A549 (cell line): ENCODE data around the gene PARP1. TPM values are rescaled to one million over a fixed set of nuclear protein-coding genes. Genes with fewer than 3 reads are reported as not detected.
A peak's percentile ranks its signal among the peaks of the same experiment; 100 is the strongest.

ENCODE experiments used
- ATAC-seq, 2 experiments: fragments of 200-7000 bp in 1 of 2; fragments of >200 bp in 1 of 2; cut with Nextera tagmentation in 1 of 2; cut with Tn5 transposase in 1 of 2; 3 replicates each; pipeline versions ENCODE4 v1.8.0 to v1.9.1; 2018 to 2020; ENCODE audit warnings: mild to moderate bottlenecking in 1 of 2, moderate library complexity in 1 of 2
- CTCF ChIA-PET: fragments of 300-600 bp; sonication (Branson Sonifier 250); formaldehyde crosslinking; extraction: SDS; loops from one replicate; lab custom pipeline; 2021; ENCODE audit warnings: antibody characterized with exemption, inconsistent platforms; lab: Yijun Ruan, JAX
- POLR2A ChIA-PET: fragments of 350-600 bp; formaldehyde crosslinking; extraction: SDS; loops from one replicate; lab custom pipeline; 2021; ENCODE audit warnings: antibody characterized with exemption, inconsistent platforms; lab: Yijun Ruan, JAX
- DNase-seq, 2 experiments: peaks; one replicate each; pipeline versions ENCODE4 v3.0.0 to v3.0.0-alpha.2; 2011 to 2016; ENCODE audit warnings: low read depth in 1 of 2, low spot score in 1 of 2
- FAIRE-seq: peaks from 2 replicates; lab custom pipeline; 2011; peaks lifted over from hg19 to GRCh38; lab: Jason Lieb, UNC
- H3K27ac ChIP-seq, 2 experiments: fragments of >200 bp; sonication (Bioruptor Twin); formaldehyde crosslinking; 3 replicates each; pipeline ENCODE4 v1.5.1; 2016 to 2017
- H3K4me1 ChIP-seq: fragments of >200 bp; sonication (Bioruptor Twin); formaldehyde crosslinking; 3 replicates; pipeline ENCODE4 v1.6.1; 2016
- H3K4me2 ChIP-seq: fragments of >200 bp; sonication (Bioruptor Twin); formaldehyde crosslinking; 3 replicates; pipeline ENCODE4 v1.6.1; 2016
- H3K4me3 ChIP-seq: fragments of >200 bp; sonication (Bioruptor Twin); formaldehyde crosslinking; 3 replicates; pipeline ENCODE4 v1.5.1; 2016
- H3K9me3 ChIP-seq: fragments of >200 bp; sonication (Bioruptor Twin); formaldehyde crosslinking; 3 replicates; pipeline ENCODE4 v1.6.1; 2016
- ATOH8 ChIP-seq: fragments of 250-450 bp; sonication (Bioruptor Pico); IDR thresholded peaks from 2 replicates; pipeline ENCODE4 v1.5.0; 2020; ENCODE audit warnings: low read depth, mild to moderate bottlenecking, moderate library complexity
- BCL3 ChIP-seq: fragments of >200 bp; sonication (Bioruptor Twin); formaldehyde crosslinking; IDR thresholded peaks from 3 replicates; pipeline ENCODE4 v1.6.1; 2016
- CEBPB ChIP-seq, 2 experiments: fragments of >200 bp in 1 of 2; sonication (Bioruptor Twin) in 1 of 2; formaldehyde crosslinking in 1 of 2; IDR thresholded peaks; 2 replicates each; pipeline ENCODE4 v1.6.1; 2012 to 2016
- CTCF ChIP-seq: fragments of >200 bp; sonication (Bioruptor Twin); formaldehyde crosslinking; IDR thresholded peaks from 3 replicates; pipeline ENCODE4 v1.5.1; 2016
- EHF ChIP-seq: fragments of 250-450 bp; sonication (Bioruptor Pico); IDR thresholded peaks from 2 replicates; pipeline ENCODE4 v1.5.0; 2020; ENCODE audit warnings: mild to moderate bottlenecking
- ELK1 ChIP-seq: fragments of 150-350 bp; IDR thresholded peaks from 2 replicates; pipeline ENCODE4 v1.6.1; 2014; ENCODE audit warnings: low read depth, mild to moderate bottlenecking, low read length
- EP300 ChIP-seq, 2 experiments: fragments of >200 bp; sonication (Bioruptor Twin); formaldehyde crosslinking; IDR thresholded peaks; 2 replicates in 1 of 2; 3 replicates in 1 of 2; pipeline ENCODE4 v1.6.1; 2016 to 2017
- FOSB ChIP-seq: fragments of 250-450 bp; sonication (Bioruptor Pico); IDR thresholded peaks from 2 replicates; pipeline ENCODE4 v1.5.0; 2020; ENCODE audit warnings: mild to moderate bottlenecking, moderate library complexity
- FOXS1 ChIP-seq: fragments of 250-450 bp; sonication (Bioruptor Pico); IDR thresholded peaks from 2 replicates; pipeline ENCODE4 v1.5.0; 2020; ENCODE audit warnings: mild to moderate bottlenecking, moderate library complexity
- GATA3 ChIP-seq: IDR thresholded peaks from 2 replicates; pipeline ENCODE4 v1.6.1; 2012; ENCODE audit warnings: borderline replicate concordance
- HES2 ChIP-seq: fragments of >200 bp; sonication (Bioruptor Twin); formaldehyde crosslinking; IDR thresholded peaks from 2 replicates; pipeline ENCODE4 v1.6.1; 2016
- HMGXB4 ChIP-seq: fragments of 250-450 bp; sonication (Bioruptor Pico); IDR thresholded peaks from 2 replicates; pipeline ENCODE4 v1.5.0; 2021; ENCODE audit warnings: mild to moderate bottlenecking, moderate library complexity, borderline replicate concordance
- MAFK ChIP-seq: fragments of 450-650 bp; IDR thresholded peaks from 2 replicates; pipeline ENCODE4 v1.6.1; 2014; ENCODE audit not compliant: partially characterized antibody
- MAX ChIP-seq: IDR thresholded peaks from 2 replicates; pipeline ENCODE4 v1.6.1; 2012
- MAZ ChIP-seq: fragments of 150-350 bp; IDR thresholded peaks from 2 replicates; pipeline ENCODE4 v1.6.1; 2014; ENCODE audit warnings: antibody characterized with exemption, low read depth, low read length, borderline replicate concordance
- MYC ChIP-seq: IDR thresholded peaks from 2 replicates; pipeline ENCODE4 v1.6.1; 2012; ENCODE audit warnings: mild to moderate bottlenecking, inconsistent platforms, low read length, improper control_type of control experiment, borderline replicate concordance
- NR3C1 ChIP-seq: fragments of >200 bp; sonication (Bioruptor Twin); formaldehyde crosslinking; IDR thresholded peaks from 3 replicates; pipeline ENCODE4 v1.6.1; 2017
- POLR2A ChIP-seq: IDR thresholded peaks from 2 replicates; pipeline ENCODE4 v1.6.1; 2012; ENCODE audit warnings: mild to moderate bottlenecking, low read length
- POLR2AphosphoS2 ChIP-seq: conservative IDR thresholded peaks from 2 replicates; pipeline ENCODE4 v1.6.1; 2012; ENCODE audit warnings: low read length, improper control_type of control experiment, inconsistent platforms
- RCOR1 ChIP-seq: fragments of 150-350 bp; IDR thresholded peaks from 2 replicates; pipeline ENCODE4 v1.6.1; 2014; ENCODE audit warnings: antibody characterized with exemption, low read length, low read depth
- REST ChIP-seq: fragments of 200-600 bp; sonication (generic); IDR thresholded peaks from 2 replicates; pipeline ENCODE4 v1.6.1; 2016; ENCODE audit warnings: antibody characterized with exemption, mild to moderate bottlenecking, moderate library complexity
- SMC3 ChIP-seq: fragments of >200 bp; sonication (Bioruptor Twin); formaldehyde crosslinking; IDR thresholded peaks from 3 replicates; pipeline ENCODE4 v1.6.1; 2018; ENCODE audit warnings: inconsistent platforms
- TFCP2L1 ChIP-seq: fragments of 250-450 bp; sonication (Bioruptor Pico); IDR thresholded peaks from 2 replicates; pipeline ENCODE4 v1.5.0; 2021; ENCODE audit warnings: mild to moderate bottlenecking
- ZSCAN20 ChIP-seq: fragments of 250-450 bp; sonication (Bioruptor Pico); IDR thresholded peaks from 2 replicates; pipeline ENCODE4 v1.8.0; 2022; ENCODE audit warnings: mild to moderate bottlenecking, moderate library complexity
- whole genome bisulfite sequencing: methylation state at CpG from one replicate; pipeline ENCODE4 v1.1.6; 2017; ENCODE audit errors: missing lambda C conversion rate; 5-methylcytosine and 5-hydroxymethylcytosine counted together
- polyA plus RNA-seq, 4 experiments: library from polyadenylated mRNA; depleted of rRNA in 3 of 4; stranded (reverse); fragments of >200 nt; fragmentation: RNase III in 1 of 4; extraction: RNeasy Plus Mini Kit Qiagen cat#74134 plus additional on column Dnase treatment in 1 of 4; gene quantifications; 2 replicates in 3 of 4; 3 replicates in 1 of 4; pipeline ENCODE4 v1.2.3, GENCODE V29; 2011 to 2017

Gene PARP1
- polyA plus RNA-seq, 2 of the 4 experiments (the other 2 are of a cell fraction) = 125 to 134 TPM

- TF ChIP-seq EP300 (IDR thresholded peaks at IDR 0.05) (no peak), POLR2AphosphoS2 (no peak), HES2 (no peak), FOSB (CRISPR knock-in tag) (no peak)
- TF ChIP-seq, all 56 proteins: peak for 0
These were observed 6.3 kb upstream of the PARP1 start (continued) for GRCh38 chr1:226414098-226414698.

GRCh38 chr1:226411619-226412018 lies 3.7 kb upstream of the PARP1 start:
- ATAC-seq (no peak), FAIRE-seq (no peak), DNase-seq (no peak)
- ChIA-PET POLR2A (no interaction called here), CTCF (interaction anchor here (5.6 kb wide), 1 partner anchor 12 kb away, joined by 38 read pairs; no protein-coding TSS in a partner anchor)
- H3K4me2 ChIP-seq = no peak overlapping the region
- H3K27ac ChIP-seq = no peak overlapping the region
- H3K4me1 ChIP-seq = peaks cover 3% of the 10 kb centered on the region; the same call in 2 of the 3 replicates
- no peaks in the 10 kb centered on the region for H3K9me3 ChIP-seq
- no peak overlapping the region for H3K4me3 ChIP-seq
- TF ChIP-seq ATOH8 (CRISPR knock-in tag) (no peak), MAFK (peak; percentile 83)
- WGBS = 56% methylated on average over 5 of the region's 5 CpGs

- H3K4me1 ChIP-seq = peaks cover 10% of the 10 kb centered on the region
- CTCF ChIA-PET = interaction anchor here (1.4 to 5.6 kb wide), 2 partner anchors 10 to 13 kb away, joined by 4 to 38 read pairs; no protein-coding TSS in a partner anchor
- no peaks in the 10 kb centered on the region for H3K9me3 ChIP-seq
- 62% methylated on average over 2 of the region's 2 CpGs for WGBS
- TF ChIP-seq SMC3 (no peak), MYC (no peak), TFCP2L1 (CRISPR knock-in tag) (no peak), EHF (CRISPR knock-in tag) (no peak), EP300 (IDR thresholded peaks at IDR 0.05) (no peak), BCL3 (no peak), RCOR1 (no peak), REST (no peak), CEBPB (IDR thresholded peaks at IDR 0.05) (no peak), POLR2A (no peak), NR3C1 (no peak), GATA3 (no peak), ELK1 (no peak), HMGXB4 (CRISPR knock-in tag) (no peak), CTCF (no peak), MAX (no peak), MAZ (no peak), ZSCAN20 (CRISPR knock-in tag) (no peak), POLR2AphosphoS2 (no peak), FOXS1 (CRISPR knock-in tag) (no peak)
- no peak overlapping the region for H3K4me2 ChIP-seq
- H3K27ac ChIP-seq = no peak overlapping the region
- POLR2A ChIA-PET = no interaction called here
- DNase-seq (no peak), ATAC-seq (no peak), FAIRE-seq (no peak)
- H3K4me3 ChIP-seq = no peak overlapping the region
These were observed 3.1 kb upstream of the PARP1 start for GRCh38 chr1:226410958-226411357.
